ENCODE data around the gene GFOD1. TPM values are rescaled to one million over a fixed set of nuclear protein-coding genes. Genes with fewer than 3 reads are reported as not detected.

Gene GFOD1
- total RNA-seq, 4 donors from 2014 or later = 4.7 to 26.6 (median 10.1) TPM

- DNase-seq = no peak
- Histone ChIP-seq H3K9me3 (no peaks in the 10 kb centered on the region), H3K4me3 (no peak overlapping the region), H3K27me3 (no peaks in the 10 kb centered on the region), H3K36me3 (no peaks in the 10 kb centered on the region), H3K4me1 (peaks cover 6 to 7% of the 10 kb centered on the region in 2 donors), H3K27ac (no peak overlapping the region)
- intact Hi-C loops (cut with DNase I; ENCODE audit: low total_unique reads) = no loop called here
- TF ChIP-seq CTCF (IDR thresholded peaks at IDR 0.05) (no peak), POLR2A (IDR thresholded peaks at IDR 0.05) (no peak)
Observed at GRCh38 chr6:13488896-13489237, 1.5 kb upstream of the GFOD1 start.

GRCh38 chr6:13488015-13488895 is 855 bp upstream of the GFOD1 start:
- Histone ChIP-seq H3K4me1 (peaks cover 6 to 7% of the 10 kb centered on the region in 2 donors), H3K4me3 (peak overlapping the region; percentile 56 to 74)
- intact Hi-C loops (cut with DNase I; ENCODE audit: low total_unique reads) = no loop called here

GRCh38 chr6:13486679-13487121 is 700 bp downstream of the GFOD1 start:
- peak; percentile 37 to 48 for DNase-seq
- Histone ChIP-seq H3K27ac (peak overlapping the region; percentile 78 to 89), H3K4me1 (peaks cover 6 to 7% of the 10 kb centered on the region in 2 donors), H3K27me3 (no peaks in the 10 kb centered on the region), H3K9me3 (no peaks in the 10 kb centered on the region), H3K4me3 (peak overlapping the region; percentile 49 to 74), H3K36me3 (no peaks in the 10 kb centered on the region)
- TF ChIP-seq POLR2A (IDR thresholded peaks at IDR 0.05) = no peak
- no peak for TF ChIP-seq CTCF (IDR thresholded peaks at IDR 0.05)
- intact Hi-C loops (cut with DNase I; ENCODE audit: low total_unique reads) = no loop called here

More at GRCh38 chr6:13488015-13488895, 855 bp upstream of the GFOD1 start:
- H3K27me3 ChIP-seq = no peaks in the 10 kb centered on the region
- H3K27ac ChIP-seq = peak overlapping the region; percentile 80 to 82
- no peaks in the 10 kb centered on the region for H3K9me3 ChIP-seq
- DNase-seq = peak; percentile 52 to 59
- TF ChIP-seq POLR2A (IDR thresholded peaks at IDR 0.05) (no peak), CTCF (IDR thresholded peaks at IDR 0.05) (no peak)
- H3K36me3 ChIP-seq = no peaks in the 10 kb centered on the region

GRCh38 chr6:13485923-13486562 is 1.4 kb downstream of the GFOD1 start:
- peak in 1 of 2 donors; percentile 22 for DNase-seq
- TF ChIP-seq POLR2A (IDR thresholded peaks at IDR 0.05) = no peak
- TF ChIP-seq CTCF (IDR thresholded peaks at IDR 0.05) = no peak
- Histone ChIP-seq H3K4me3 (peak overlapping the region; percentile 49 to 74), H3K27ac (peak overlapping the region; percentile 78 to 89), H3K9me3 (no peaks in the 10 kb centered on the region), H3K4me1 (peaks cover 6 to 7% of the 10 kb centered on the region in 2 donors), H3K36me3 (no peaks in the 10 kb centered on the region), H3K27me3 (no peaks in the 10 kb centered on the region)
- intact Hi-C loops (cut with DNase I; ENCODE audit: low total_unique reads) = no loop called here

GRCh38 chr6:13485303-13485702 is 2.1 kb downstream of the GFOD1 start:
- intact Hi-C loops (cut with DNase I; ENCODE audit: low total_unique reads) = no loop called here
- Histone ChIP-seq H3K27me3 (no peaks in the 10 kb centered on the region), H3K36me3 (no peaks in the 10 kb centered on the region), H3K27ac (peak overlapping the region in 1 of 2 donors; percentile 78), H3K9me3 (no peaks in the 10 kb centered on the region), H3K4me1 (peaks cover 6 to 7% of the 10 kb centered on the region in 2 donors), H3K4me3 (peak overlapping the region; percentile 49 to 74)
- DNase-seq = no peak
- TF ChIP-seq POLR2A (IDR thresholded peaks at IDR 0.05) (no peak), CTCF (IDR thresholded peaks at IDR 0.05) (no peak)
